Neuronal stem cell (in vitro differentiated cells): ENCODE results near the gene NOSTRIN.
"Not testable (repeated sequence)": the region's sequence is repeated elsewhere in the genome, so short reads cannot be mapped to it uniquely, and the experiment has no call there.

Source experiments
- DNase-seq: peaks from one replicate; pipeline ENCODE4 v3.0.0-alpha.2; 2013; ENCODE audit warnings: low spot score
- H2AFZ ChIP-seq: one replicate; pipeline ENCODE4 v1.6.1; 2013; ENCODE audit warnings: mild to moderate bottlenecking, low read length, inconsistent platforms
- H2AK5ac ChIP-seq: 2 replicates; pipeline ENCODE4 v1.6.1; 2013; ENCODE audit warnings: low read depth, mild to moderate bottlenecking, inconsistent platforms, low read length, moderate library complexity, mixed read lengths
- H2BK120ac ChIP-seq: 2 replicates; pipeline ENCODE4 v1.6.1; 2013; ENCODE audit warnings: low read depth, mild to moderate bottlenecking, inconsistent platforms, low read length, moderate library complexity, mixed read lengths
- H2BK12ac ChIP-seq: one replicate; pipeline ENCODE4 v1.6.1; 2013; ENCODE audit warnings: low read length, inconsistent platforms
- H2BK15ac ChIP-seq: 2 replicates; pipeline ENCODE4 v1.6.1; 2013; ENCODE audit warnings: mild to moderate bottlenecking, low read length, inconsistent platforms, mixed read lengths
- H2BK5ac ChIP-seq: one replicate; pipeline ENCODE4 v1.6.1; 2013; ENCODE audit warnings: inconsistent platforms, mild to moderate bottlenecking, low read length, moderate library complexity
- H3K14ac ChIP-seq: one replicate; pipeline ENCODE4 v1.6.1; 2013; ENCODE audit warnings: low read length, inconsistent platforms
- H3K18ac ChIP-seq: 2 replicates; pipeline ENCODE4 v1.6.1; 2013; ENCODE audit warnings: low read length, inconsistent platforms
- H3K23ac ChIP-seq: 2 replicates; pipeline ENCODE4 v1.6.1; 2013; ENCODE audit warnings: low read depth, mild to moderate bottlenecking, mixed read lengths, low read length, inconsistent platforms; ENCODE audit not compliant: poor library complexity
- H3K27ac ChIP-seq: replicated peaks from 3 replicates; pipeline ENCODE4 v1.5.1; 2013; ENCODE audit warnings: low read length, inconsistent platforms
- H3K27me3 ChIP-seq, 3 experiments: 2 replicates each; pipeline ENCODE4 v1.6.1; 2013; ENCODE audit warnings: low read length in 3 of 3, mild to moderate bottlenecking in 2 of 3, inconsistent platforms in 1 of 3, low read depth in 1 of 3, mixed read lengths in 1 of 3, moderate library complexity in 1 of 3; ENCODE audit not compliant: control insufficient read depth in 3 of 3, insufficient read depth in 3 of 3
- H3K36me3 ChIP-seq, 2 donors: replicated peaks in 1 of 2; 2 replicates each; pipeline ENCODE4 v1.6.1; 2013; ENCODE audit warnings: low read length in 2 of 2; ENCODE audit not compliant: control insufficient read depth in 2 of 2, insufficient read depth in 2 of 2
- H3K4ac ChIP-seq: 2 replicates; pipeline ENCODE4 v1.6.1; 2013; ENCODE audit warnings: inconsistent platforms, mild to moderate bottlenecking, low read length, moderate library complexity
- H3K4me1 ChIP-seq, 2 donors: 1 replicate in 1 of 2; 2 replicates in 1 of 2; pipeline ENCODE4 v1.6.1; 2013; ENCODE audit warnings: low read length in 2 of 2, low read depth in 1 of 2; ENCODE audit not compliant: control insufficient read depth in 2 of 2, insufficient read depth in 1 of 2
- H3K4me2 ChIP-seq: one replicate; pipeline ENCODE4 v1.6.1; 2013; ENCODE audit warnings: mild to moderate bottlenecking, low read length, inconsistent platforms; ENCODE audit not compliant: insufficient read depth, poor library complexity, severe bottlenecking
- H3K4me3 ChIP-seq, 2 donors: 2 replicates each; pipeline ENCODE4 v1.5.1; 2013; ENCODE audit warnings: low read length in 2 of 2, mild to moderate bottlenecking in 2 of 2, inconsistent platforms in 1 of 2, moderate library complexity in 1 of 2
- H3K79me1 ChIP-seq: one replicate; pipeline ENCODE4 v1.6.1; 2013; ENCODE audit warnings: low read depth, mild to moderate bottlenecking, inconsistent platforms, low read length, moderate library complexity
- H3K9ac ChIP-seq: one replicate; pipeline ENCODE4 v1.6.1; 2013; ENCODE audit warnings: mild to moderate bottlenecking, low read depth, low read length, inconsistent platforms; ENCODE audit not compliant: poor library complexity
- H3K9me3 ChIP-seq, 2 donors: replicated peaks in 1 of 2; 2 replicates each; pipeline versions ENCODE3 to v1.6.1; 2013; ENCODE audit warnings: low read length in 2 of 2, mild to moderate bottlenecking in 2 of 2, inconsistent platforms in 1 of 2, low read depth in 1 of 2, mixed read lengths in 1 of 2, moderate library complexity in 1 of 2; ENCODE audit not compliant: control insufficient read depth in 2 of 2, insufficient read depth in 1 of 2
- H4K8ac ChIP-seq: one replicate; pipeline ENCODE4 v1.6.1; 2013; ENCODE audit warnings: low read depth, mild to moderate bottlenecking, inconsistent platforms, low read length, moderate library complexity
- H4K91ac ChIP-seq: one replicate; pipeline ENCODE4 v1.6.1; 2013; ENCODE audit warnings: low read length, low read depth, mild to moderate bottlenecking, inconsistent platforms; ENCODE audit not compliant: poor library complexity
- whole genome bisulfite sequencing, 2 donors: extraction: QIAGEN DNeasy Blood & Tissue Kit; methylation state at CpG; one replicate each; pipeline ENCODE4 v1.1.7; 2013; ENCODE audit warnings: missing lambda C conversion rate in 2 of 2, mixed read lengths in 1 of 2; ENCODE audit not compliant: insufficient read length in 2 of 2, insufficient replicate concordance in 1 of 2; ENCODE audit errors: extremely low coverage in 2 of 2; 5-methylcytosine and 5-hydroxymethylcytosine counted together

The NOSTRIN gene

GRCh38 chr2:168854651-168855050, 52.2 kb downstream of the NOSTRIN start:
- no peak overlapping the region for H3K14ac ChIP-seq
- no peak overlapping the region for H2BK15ac ChIP-seq
- no peak overlapping the region for H3K18ac ChIP-seq
- no peak overlapping the region for H3K27ac ChIP-seq
- peaks cover 0 to 3% of the 10 kb centered on the region in 2 donors for H3K4me1 ChIP-seq
- H2BK12ac ChIP-seq = no peak overlapping the region
- no peak overlapping the region for H3K4me3 ChIP-seq
- H3K79me1 ChIP-seq = no peaks in the 10 kb centered on the region
- DNase-seq = no peak
- H3K9ac ChIP-seq = no peak overlapping the region
- H3K4me2 ChIP-seq = no peak overlapping the region
- H2AFZ ChIP-seq = no peak overlapping the region
- H3K4ac ChIP-seq = no peak overlapping the region
- H2AK5ac ChIP-seq = no peak overlapping the region
- H4K91ac ChIP-seq = no peak overlapping the region
- no CpG with 5 or more reads among the region's 5 CpGs for WGBS, 2 donors
- H4K8ac ChIP-seq = no peak overlapping the region
- H3K27me3 ChIP-seq = no peaks in the 10 kb centered on the region
- H3K9me3 ChIP-seq = no peaks in the 10 kb centered on the region
- no peak overlapping the region for H3K23ac ChIP-seq
- no peak overlapping the region for H2BK5ac ChIP-seq
- peaks cover 0 to 68% of the 10 kb centered on the region in 2 donors for H3K36me3 ChIP-seq
- H2BK120ac ChIP-seq = no peak overlapping the region

- no peak overlapping the region for H3K23ac ChIP-seq
- no peak overlapping the region for H3K27ac ChIP-seq
- H2BK120ac ChIP-seq = no peak overlapping the region
- no peak for DNase-seq
- H4K8ac ChIP-seq = no peak overlapping the region
- no peaks in the 10 kb centered on the region for H3K27me3 ChIP-seq
- no peak overlapping the region for H2BK5ac ChIP-seq
- no peaks in the 10 kb centered on the region for H3K9me3 ChIP-seq
- no peak overlapping the region for H2AFZ ChIP-seq
- WGBS, 2 donors = no CpG with 5 or more reads among the region's 3 CpGs
- no peak overlapping the region for H3K14ac ChIP-seq
- no peak overlapping the region for H3K4me3 ChIP-seq
- H2AK5ac ChIP-seq = no peak overlapping the region
- H3K9ac ChIP-seq = no peak overlapping the region
- no peak overlapping the region for H3K4ac ChIP-seq
- no peak overlapping the region for H3K4me2 ChIP-seq
- H3K36me3 ChIP-seq = peaks cover 0 to 73% of the 10 kb centered on the region in 2 donors
- no peak overlapping the region for H3K18ac ChIP-seq
- no peaks in the 10 kb centered on the region for H3K79me1 ChIP-seq
- H3K4me1 ChIP-seq = peaks cover 0 to 3% of the 10 kb centered on the region in 2 donors
- no peak overlapping the region for H2BK15ac ChIP-seq
- no peak overlapping the region for H4K91ac ChIP-seq
- no peak overlapping the region for H2BK12ac ChIP-seq
Measured at GRCh38 chr2:168855601-168856000, 53.2 kb downstream of the NOSTRIN start.

GRCh38 chr2:168858146-168858545, 55.7 kb downstream of the NOSTRIN start:
- Histone ChIP-seq H2BK15ac (no peak overlapping the region), H3K9ac (no peak overlapping the region), H4K8ac (no peak overlapping the region), H3K23ac (no peak overlapping the region), H3K4me3 (no peak overlapping the region), H3K14ac (no peak overlapping the region), H2BK12ac (no peak overlapping the region), H3K4ac (no peak overlapping the region), H2AK5ac (no peak overlapping the region), H4K91ac (no peak overlapping the region), H3K18ac (no peak overlapping the region), H3K9me3 (no peaks in the 10 kb centered on the region), H2AFZ (no peak overlapping the region), H3K79me1 (no peaks in the 10 kb centered on the region), H3K4me2 (no peak overlapping the region), H3K36me3 (peaks cover 0 to 73% of the 10 kb centered on the region in 2 donors), H3K27me3 (no peaks in the 10 kb centered on the region), H3K27ac (no peak overlapping the region), H2BK120ac (no peak overlapping the region), H2BK5ac (no peak overlapping the region), H3K4me1 (peaks cover 0 to 3% of the 10 kb centered on the region in 2 donors)
- WGBS, 2 donors = no CpG with 5 or more reads among the region's 2 CpGs
- no peak for DNase-seq

- H3K4me2 ChIP-seq, H2BK5ac ChIP-seq, H3K4me1 ChIP-seq, DNase-seq, H2AK5ac ChIP-seq, H3K4ac ChIP-seq, H3K79me1 ChIP-seq, H3K27me3 ChIP-seq, H3K4me3 ChIP-seq, H2BK12ac ChIP-seq, H3K23ac ChIP-seq, H3K9ac ChIP-seq, H3K9me3 ChIP-seq, H3K18ac ChIP-seq, H2BK120ac ChIP-seq, H4K8ac ChIP-seq, H2BK15ac ChIP-seq, H3K14ac ChIP-seq, H3K27ac ChIP-seq, H4K91ac ChIP-seq, H2AFZ ChIP-seq: not testable (repeated sequence)
- peaks cover 3 to 44% of the 10 kb centered on the region in 2 donors for H3K36me3 ChIP-seq
- WGBS, 2 donors = no CpG with 5 or more reads among the region's 1 CpG
Measured at GRCh38 chr2:168867164-168867563, 64.7 kb downstream of the NOSTRIN start.
